Activated T-helper 1 cell treated with anti-CD3 and anti-CD28 coated beads, Interleukin-12 subunit alpha, Interleukin-12 subunit beta, Interleukin-2, Interleukin-4 antibody, amounts not matched to agents 30 ng/mL and 10 ng/mL and 1 ng/mL, durations not matched to agents 14 hours and 24 hours and 36 hours (primary cell): ENCODE results near the gene TCF12. TPM values are rescaled to one million over a fixed set of nuclear protein-coding genes. Genes with fewer than 3 reads are reported as not detected.
"Not testable (repeated sequence)": the region's sequence is repeated elsewhere in the genome, so short reads cannot be mapped to it uniquely, and the experiment has no call there.

ENCODE experiments used
- DNase-seq: peaks from one replicate; pipeline ENCODE4 v3.0.0; 2021; ENCODE audit warnings: low spot score
- H3K27ac Mint-ChIP-seq: one replicate; pipeline ENCODE4 v1.8.0; 2021; ENCODE audit warnings: mild to moderate bottlenecking, mixed read lengths
- H3K27me3 Mint-ChIP-seq: one replicate; pipeline ENCODE4 v1.8.0; 2022; ENCODE audit warnings: mild to moderate bottlenecking, moderate library complexity, mixed read lengths; ENCODE audit not compliant: insufficient read depth
- H3K36me3 Mint-ChIP-seq: one replicate; pipeline ENCODE4 v1.8.0; 2021; ENCODE audit warnings: low read depth, mixed read lengths
- H3K4me1 Mint-ChIP-seq: one replicate; pipeline ENCODE4 v1.8.0; 2021; ENCODE audit warnings: low read depth, mixed read lengths
- H3K4me3 Mint-ChIP-seq: one replicate; pipeline ENCODE4 v1.8.0; 2021; ENCODE audit warnings: mild to moderate bottlenecking, moderate library complexity, mixed read lengths
- H3K9me3 Mint-ChIP-seq: one replicate; pipeline ENCODE4 v1.8.0; 2021; ENCODE audit warnings: mixed read lengths
- intact Hi-C: fragments of 100-400 bp; cut with micrococcal nuclease; formaldehyde crosslinking; loops from one replicate; pipeline ENCODE4 v1.15.1; 2024
- total RNA-seq: library from RNA; stranded (reverse); gene quantifications from 2 replicates; pipeline ENCODE4 v1.2.3, GENCODE V29; 2022

The TCF12 gene
- total RNA-seq, 1 donor from 2014 or later, result 85.7 TPM

GRCh38 chr15:56934269-56934668, 15.8 kb downstream of the TCF12 start:
- Mint-ChIP-seq H3K27ac (no peak overlapping the region), H3K4me3 (no peak overlapping the region), H3K4me1 (peaks cover 34% of the 10 kb centered on the region), H3K9me3 (peaks cover 8% of the 10 kb centered on the region), H3K27me3 (no peaks in the 10 kb centered on the region), H3K36me3 (peaks cover 37% of the 10 kb centered on the region)
- no peak for DNase-seq
- intact Hi-C loops, result no loop called here

GRCh38 chr15:56936929-56937328, 18.5 kb downstream of the TCF12 start:
- Mint-ChIP-seq H3K4me3 (no peak overlapping the region), H3K4me1 (peaks cover 16% of the 10 kb centered on the region), H3K9me3 (peaks cover 8% of the 10 kb centered on the region), H3K36me3 (peaks cover 29% of the 10 kb centered on the region), H3K27me3 (no peaks in the 10 kb centered on the region), H3K27ac (no peak overlapping the region)
- no peak for DNase-seq
- intact Hi-C loops, result no loop called here

- Mint-ChIP-seq H3K36me3 (peaks cover 25% of the 10 kb centered on the region), H3K27ac (no peak overlapping the region)
- intact Hi-C loops, result no loop called here
Measured at GRCh38 chr15:56939257-56939656, 20.8 kb downstream of the TCF12 start.

GRCh38 chr15:56940388-56940787, 21.9 kb downstream of the TCF12 start:
- Mint-ChIP-seq H3K4me1 (peaks cover 7% of the 10 kb centered on the region), H3K4me3 (no peak overlapping the region), H3K9me3 (peaks cover 13% of the 10 kb centered on the region), H3K36me3 (peaks cover 16% of the 10 kb centered on the region), H3K27me3 (no peaks in the 10 kb centered on the region), H3K27ac (no peak overlapping the region)
- DNase-seq, result no peak
- intact Hi-C loops, result no loop called here

More at GRCh38 chr15:56939257-56939656, 20.8 kb downstream of the TCF12 start:
- Mint-ChIP-seq H3K9me3 (peaks cover 8% of the 10 kb centered on the region), H3K4me3 (no peak overlapping the region), H3K27me3 (no peaks in the 10 kb centered on the region), H3K4me1 (peaks cover 7% of the 10 kb centered on the region)
- DNase-seq, result no peak

- no peak for DNase-seq
- peaks cover 10% of the 10 kb centered on the region for H3K36me3 Mint-ChIP-seq
- peaks cover 14% of the 10 kb centered on the region for H3K9me3 Mint-ChIP-seq
- intact Hi-C loops, result no loop called here
- H3K27ac Mint-ChIP-seq, result no peak overlapping the region
- no peak overlapping the region for H3K4me3 Mint-ChIP-seq
- H3K27me3 Mint-ChIP-seq, result no peaks in the 10 kb centered on the region
- H3K4me1 Mint-ChIP-seq, result no peaks in the 10 kb centered on the region
Measured at GRCh38 chr15:56942118-56942517, 23.7 kb downstream of the TCF12 start.

GRCh38 chr15:56943403-56943802, 25.0 kb downstream of the TCF12 start:
- DNase-seq, result no peak
- peaks cover 9% of the 10 kb centered on the region for H3K36me3 Mint-ChIP-seq
- peaks cover 14% of the 10 kb centered on the region for H3K9me3 Mint-ChIP-seq
- no peak overlapping the region for H3K27ac Mint-ChIP-seq
- intact Hi-C loops, result no loop called here
- H3K4me3 Mint-ChIP-seq, result no peak overlapping the region
- H3K4me1 Mint-ChIP-seq, result no peaks in the 10 kb centered on the region
- H3K27me3 Mint-ChIP-seq, result no peaks in the 10 kb centered on the region

GRCh38 chr15:56944485-56944884, 26.0 kb downstream of the TCF12 start:
- H3K27me3 Mint-ChIP-seq, result no peaks in the 10 kb centered on the region
- H3K4me3 Mint-ChIP-seq, result no peak overlapping the region
- peaks cover 14% of the 10 kb centered on the region for H3K9me3 Mint-ChIP-seq
- no peak for DNase-seq
- no peaks in the 10 kb centered on the region for H3K4me1 Mint-ChIP-seq
- H3K36me3 Mint-ChIP-seq, result peaks cover 5% of the 10 kb centered on the region
- H3K27ac Mint-ChIP-seq, result no peak overlapping the region
- intact Hi-C loops, result no loop called here

- Mint-ChIP-seq H3K36me3 (peaks cover 5% of the 10 kb centered on the region), H3K27ac (no peak overlapping the region), H3K27me3 (no peaks in the 10 kb centered on the region), H3K4me3 (no peak overlapping the region), H3K4me1 (no peaks in the 10 kb centered on the region), H3K9me3 (peaks cover 14% of the 10 kb centered on the region)
- no peak for DNase-seq
- intact Hi-C loops, result no loop called here
Measured at GRCh38 chr15:56946150-56946549, 27.7 kb downstream of the TCF12 start.

GRCh38 chr15:56948000-56948763, 29.7 kb downstream of the TCF12 start:
- Mint-ChIP-seq H3K27me3 (no peaks in the 10 kb centered on the region), H3K4me1 (no peaks in the 10 kb centered on the region), H3K27ac (no peak overlapping the region), H3K36me3 (peaks cover 7% of the 10 kb centered on the region), H3K4me3 (no peak overlapping the region), H3K9me3 (peaks cover 14% of the 10 kb centered on the region)
- no peak for DNase-seq
- intact Hi-C loops, result no loop called here

- H3K27me3 Mint-ChIP-seq, result no peaks in the 10 kb centered on the region
- peaks cover 7% of the 10 kb centered on the region for H3K36me3 Mint-ChIP-seq
- H3K9me3 Mint-ChIP-seq, result peaks cover 14% of the 10 kb centered on the region
- no peak overlapping the region for H3K4me3 Mint-ChIP-seq
- DNase-seq, result no peak
- intact Hi-C loops, result no loop called here
- H3K27ac Mint-ChIP-seq, result no peak overlapping the region
- H3K4me1 Mint-ChIP-seq, result no peaks in the 10 kb centered on the region
Measured at GRCh38 chr15:56948764-56949101, 30.3 kb downstream of the TCF12 start.

- no peaks in the 10 kb centered on the region for H3K4me1 Mint-ChIP-seq
- intact Hi-C loops, result no loop called here
- no peaks in the 10 kb centered on the region for H3K27me3 Mint-ChIP-seq
- H3K36me3 Mint-ChIP-seq, result peaks cover 13% of the 10 kb centered on the region
- H3K4me3 Mint-ChIP-seq, result no peak overlapping the region
- H3K9me3 Mint-ChIP-seq, result peaks cover 21% of the 10 kb centered on the region
- no peak for DNase-seq
- no peak overlapping the region for H3K27ac Mint-ChIP-seq
Measured at GRCh38 chr15:56950979-56951378, 32.5 kb downstream of the TCF12 start.

- H3K9me3 Mint-ChIP-seq, result peaks cover 20% of the 10 kb centered on the region
Measured at GRCh38 chr15:56953790-56954189, 35.3 kb downstream of the TCF12 start.

GRCh38 chr15:56955011-56955410, 36.6 kb downstream of the TCF12 start:
- DNase-seq, H3K4me3 Mint-ChIP-seq, H3K27me3 Mint-ChIP-seq, intact Hi-C loops, H3K27ac Mint-ChIP-seq: not testable (repeated sequence)
- H3K9me3 Mint-ChIP-seq, result peaks cover 20% of the 10 kb centered on the region
- peaks cover 15% of the 10 kb centered on the region for H3K36me3 Mint-ChIP-seq
- peaks cover 17% of the 10 kb centered on the region for H3K4me1 Mint-ChIP-seq

More at GRCh38 chr15:56953790-56954189, 35.3 kb downstream of the TCF12 start:
- Mint-ChIP-seq H3K4me3 (no peak overlapping the region), H3K27me3 (no peaks in the 10 kb centered on the region), H3K27ac (no peak overlapping the region), H3K4me1 (peaks cover 10% of the 10 kb centered on the region), H3K36me3 (peaks cover 15% of the 10 kb centered on the region)
- intact Hi-C loops, result no loop called here
- DNase-seq, result no peak

GRCh38 chr15:56956538-56956937, 38.1 kb downstream of the TCF12 start:
- no peaks in the 10 kb centered on the region for H3K27me3 Mint-ChIP-seq
- H3K4me1 Mint-ChIP-seq, result peaks cover 17% of the 10 kb centered on the region
- H3K9me3 Mint-ChIP-seq, result peaks cover 20% of the 10 kb centered on the region
- no peak for DNase-seq
- no peak overlapping the region for H3K4me3 Mint-ChIP-seq
- intact Hi-C loops, result no loop called here
- peaks cover 13% of the 10 kb centered on the region for H3K36me3 Mint-ChIP-seq
- H3K27ac Mint-ChIP-seq, result no peak overlapping the region
